ENCODE data around the gene BRSK2.

GRCh38 chr11:1469911-1470680 is 80.4 kb downstream of the BRSK2 start:
- TF ChIP-seq CTCF (IDR thresholded peaks at IDR 0.05) = no peak
- no peak for TF ChIP-seq POLR2A (IDR thresholded peaks at IDR 0.05)
